Measurements from ENCODE around the gene KCTD5. TPM values are rescaled to one million over a fixed set of nuclear protein-coding genes. Genes with fewer than 3 reads are reported as not detected.

KCTD5 gene
- polyA plus RNA-seq, 1 donor from 2014 or later: 42.7 TPM

GRCh38 chr16:2708955-2709587 is 26.7 kb downstream of the KCTD5 start:
- no peak overlapping the region for H3K27ac ChIP-seq (ENCODE audit: low read length)
- H3K4me3 ChIP-seq (ENCODE audit: low read length): no peak overlapping the region
- no peaks in the 10 kb centered on the region for H3K27me3 ChIP-seq (ENCODE audit: insufficient read depth, low read depth, low read length)
- no peak overlapping the region for H3K9ac ChIP-seq (ENCODE audit: low read length)
- H2AFZ ChIP-seq (ENCODE audit: low read depth, low read length): no peak overlapping the region
- no peaks in the 10 kb centered on the region for H3F3A ChIP-seq (ENCODE audit: insufficient read depth, low read length, poor library complexity, severe bottlenecking)
- H3K36me3 ChIP-seq (ENCODE audit: insufficient read depth, low read length): no peaks in the 10 kb centered on the region
- no peak for TF ChIP-seq SMC3 (conservative IDR thresholded peaks at IDR 0.05; ENCODE audit: poor library complexity)
- no peak for TF ChIP-seq RAD21 (conservative IDR thresholded peaks at IDR 0.05)
- TF ChIP-seq TAF1 (IDR thresholded peaks at IDR 0.05; ENCODE audit: low read depth): no peak
- TF ChIP-seq EZH2 (IDR thresholded peaks at IDR 0.05; ENCODE audit: borderline replicate concordance, insufficient read depth, low read length, poor library complexity, severe bottlenecking): no peak
- no peak for TF ChIP-seq CTCF (IDR thresholded peaks at IDR 0.05; ENCODE audit: poor library complexity, severe bottlenecking)
- TF ChIP-seq EP300 (conservative IDR thresholded peaks at IDR 0.05; ENCODE audit: poor library complexity, severe bottlenecking): no peak
- no peak for TF ChIP-seq POLR2AphosphoS5 (IDR thresholded peaks at IDR 0.05)
- no peak overlapping the region for H3K4me2 ChIP-seq (ENCODE audit: low read length)
- H3K9me2 ChIP-seq (ENCODE audit: insufficient read depth, low read length): no peaks in the 10 kb centered on the region
- no peaks in the 10 kb centered on the region for H4K20me1 ChIP-seq (ENCODE audit: insufficient read depth)
- H3K79me2 ChIP-seq (replicated peaks; ENCODE audit: insufficient read depth, low read length): no peaks in the 10 kb centered on the region
- H3K9me3 ChIP-seq (ENCODE audit: low read length): no peaks in the 10 kb centered on the region

GRCh38 chr16:2709588-2709984 is 27.3 kb downstream of the KCTD5 start:
- Histone ChIP-seq H3K27ac (ENCODE audit: low read length) (no peak overlapping the region), H3K9me3 (ENCODE audit: low read length) (no peaks in the 10 kb centered on the region), H3F3A (ENCODE audit: insufficient read depth, low read length, poor library complexity, severe bottlenecking) (no peaks in the 10 kb centered on the region), H3K27me3 (ENCODE audit: insufficient read depth, low read depth, low read length) (no peaks in the 10 kb centered on the region), H3K9ac (ENCODE audit: low read length) (no peak overlapping the region), H4K20me1 (ENCODE audit: insufficient read depth) (no peaks in the 10 kb centered on the region), H2AFZ (ENCODE audit: low read depth, low read length) (no peak overlapping the region), H3K4me3 (ENCODE audit: low read length) (no peak overlapping the region), H3K36me3 (ENCODE audit: insufficient read depth, low read length) (no peaks in the 10 kb centered on the region), H3K9me2 (ENCODE audit: insufficient read depth, low read length) (no peaks in the 10 kb centered on the region), H3K79me2 (replicated peaks; ENCODE audit: insufficient read depth, low read length) (no peaks in the 10 kb centered on the region), H3K4me2 (ENCODE audit: low read length) (no peak overlapping the region)
- TF ChIP-seq MXI1 (conservative IDR thresholded peaks at IDR 0.05; ENCODE audit: poor library complexity, severe bottlenecking): no peak
- no peak for TF ChIP-seq SMC3 (conservative IDR thresholded peaks at IDR 0.05; ENCODE audit: poor library complexity)
- no peak for TF ChIP-seq POLR2AphosphoS5 (IDR thresholded peaks at IDR 0.05)
- TF ChIP-seq REST (IDR thresholded peaks at IDR 0.05; ENCODE audit: borderline replicate concordance): no peak
- TF ChIP-seq TAF1 (IDR thresholded peaks at IDR 0.05; ENCODE audit: low read depth): no peak
- TF ChIP-seq EP300 (conservative IDR thresholded peaks at IDR 0.05; ENCODE audit: poor library complexity, severe bottlenecking): no peak
- no peak for TF ChIP-seq EZH2 (IDR thresholded peaks at IDR 0.05; ENCODE audit: borderline replicate concordance, insufficient read depth, low read length, poor library complexity, severe bottlenecking)
- no peak for TF ChIP-seq CTCF (IDR thresholded peaks at IDR 0.05; ENCODE audit: poor library complexity, severe bottlenecking)
- TF ChIP-seq RAD21 (conservative IDR thresholded peaks at IDR 0.05): no peak

All from neural cell (in vitro differentiated cells).